Activated T-cell treated with anti-CD3 and anti-CD28 coated beads for 48 hours (primary cell): Measurements from ENCODE around the gene RIGI.
"Not testable (repeated sequence)": the region's sequence is repeated elsewhere in the genome, so short reads cannot be mapped to it uniquely, and the experiment has no call there.

Experiments
- DNase-seq: peaks from one replicate; pipeline ENCODE4 v3.0.0-alpha.2; 2020; ENCODE audit warnings: low read depth

RIGI gene

DNA sequence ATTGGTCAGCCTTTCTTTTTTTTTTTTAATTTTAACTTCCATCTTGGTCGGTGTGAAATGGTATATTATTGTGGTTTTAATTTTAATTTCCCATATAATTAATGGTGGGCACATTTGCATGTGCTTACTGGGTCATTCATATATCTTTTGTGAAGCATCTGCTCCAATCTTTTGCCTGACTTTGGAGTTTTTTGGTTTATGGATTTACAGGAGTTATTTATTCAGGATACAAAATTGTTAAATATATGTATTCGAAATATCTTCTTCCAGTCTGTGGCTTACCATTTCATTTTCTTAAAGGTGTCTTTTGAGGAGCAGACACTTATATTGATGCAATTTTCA, 682 bp upstream of the RIGI start:
- DNase-seq = no peak

- no peak for DNase-seq
Observed at GRCh38 chr9:32525709-32526030, 326 bp downstream of the RIGI start.

DNA sequence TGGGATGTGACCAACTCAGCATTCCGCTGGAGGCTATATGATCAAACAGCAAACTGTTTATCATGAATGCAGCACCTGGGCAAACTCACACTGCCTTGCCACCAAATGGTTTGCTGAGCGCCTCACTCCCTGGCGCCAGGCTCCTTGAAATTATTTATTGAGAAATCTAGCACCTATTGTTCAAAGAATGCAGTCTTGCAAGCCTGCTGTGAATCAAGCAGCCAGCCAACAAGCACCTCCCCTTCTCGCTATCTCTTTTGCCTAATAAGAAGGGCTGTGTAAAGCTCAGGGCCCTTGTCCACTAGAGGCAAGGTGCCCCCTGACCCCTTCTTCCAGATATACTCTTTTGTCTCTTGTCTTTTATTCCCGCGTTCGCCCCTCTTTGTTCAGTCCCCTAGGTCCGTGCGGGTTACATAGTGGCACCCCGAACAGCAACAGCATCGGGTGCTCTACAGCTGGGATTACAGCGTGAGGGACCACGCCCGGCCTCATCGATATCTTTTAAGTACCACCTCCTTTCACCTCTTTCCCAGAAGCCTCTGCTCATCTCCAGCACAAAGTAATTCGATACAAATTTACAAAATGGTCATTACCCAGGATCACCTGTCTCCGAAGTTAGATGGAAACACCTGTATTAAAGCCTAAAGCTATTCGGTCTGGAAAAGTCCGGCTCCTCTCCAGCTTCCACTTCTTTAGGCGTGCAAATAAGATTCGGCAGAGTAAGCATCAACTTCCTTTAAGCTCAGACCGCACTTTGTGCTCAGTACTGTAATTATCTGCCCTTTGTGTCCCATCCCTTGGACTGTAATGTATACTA, 896 bp downstream of the RIGI start:
- DNase-seq = no peak

DNA sequence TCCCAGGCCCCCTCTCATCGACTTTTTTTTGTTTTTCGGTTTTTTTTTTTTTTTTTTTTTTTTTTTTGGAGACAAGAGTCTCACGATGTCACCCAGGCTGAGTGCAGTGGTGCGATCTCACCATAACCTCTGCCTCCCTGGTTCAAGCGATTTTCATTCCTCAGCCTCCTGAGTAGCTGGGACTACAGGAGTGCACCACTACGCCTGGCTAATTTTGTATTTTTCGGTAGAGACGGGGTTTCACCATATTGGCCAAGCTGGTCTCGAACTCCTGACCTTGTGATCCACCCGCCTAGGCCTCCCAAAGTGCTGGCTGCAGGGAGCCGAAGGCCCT, 1.5 kb downstream of the RIGI start:
- not testable (repeated sequence) for DNase-seq

DNA sequence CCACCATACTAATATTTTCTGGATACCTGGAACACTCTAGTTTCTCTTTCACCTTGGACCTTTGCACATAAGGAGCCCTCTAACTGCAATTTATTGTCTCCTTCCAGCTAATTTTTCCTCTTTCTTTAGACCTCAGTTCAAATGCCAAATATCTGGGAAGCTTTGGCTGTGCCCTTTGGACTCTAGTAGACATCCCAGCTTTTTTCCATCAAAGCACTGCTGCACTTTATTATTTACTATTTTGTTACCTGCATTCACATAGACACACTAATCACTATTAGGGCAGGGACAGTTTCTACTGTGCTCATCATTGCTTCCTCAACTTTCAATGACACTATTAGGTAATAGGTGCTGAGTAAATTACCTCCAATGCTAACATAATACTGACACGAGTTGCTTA, 2.1 kb downstream of the RIGI start:
- no peak for DNase-seq

- DNase-seq = no peak
Observed at GRCh38 chr9:32518276-32518675, 7.7 kb downstream of the RIGI start.

GRCh38 chr9:32516241-32516640, 9.8 kb downstream of the RIGI start:
- DNase-seq = no peak

DNA sequence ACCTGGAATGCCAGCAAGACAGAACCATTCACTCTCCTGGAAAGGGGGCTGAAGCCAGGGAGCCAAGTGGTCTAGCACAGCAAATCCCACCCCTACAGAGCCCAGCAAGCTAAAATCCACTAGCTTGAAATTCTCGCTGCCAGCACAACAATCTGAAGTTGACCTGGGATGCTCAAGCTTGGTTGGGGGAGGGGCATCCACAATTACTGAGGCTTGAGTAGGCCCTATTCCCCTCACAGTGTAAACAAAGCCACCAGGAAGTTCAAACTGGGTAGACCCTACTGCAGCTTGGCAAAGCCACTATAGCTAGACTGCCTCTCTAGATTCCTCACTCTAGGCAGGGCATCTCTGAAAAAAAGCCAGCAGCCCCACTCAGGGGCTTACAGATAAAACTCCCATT, 17.3 kb downstream of the RIGI start:
- no peak for DNase-seq

- no peak for DNase-seq
Observed at GRCh38 chr9:32503008-32503407, 23.0 kb downstream of the RIGI start.

- DNase-seq = no peak
Observed at GRCh38 chr9:32502464-32502863, 23.5 kb downstream of the RIGI start.

GRCh38 chr9:32501868-32502267, 24.1 kb downstream of the RIGI start:
- DNase-seq = no peak

- DNase-seq = no peak
Observed at GRCh38 chr9:32500768-32501167, 25.2 kb downstream of the RIGI start.

GRCh38 chr9:32497921-32498320, 28.1 kb downstream of the RIGI start:
- no peak for DNase-seq

DNA sequence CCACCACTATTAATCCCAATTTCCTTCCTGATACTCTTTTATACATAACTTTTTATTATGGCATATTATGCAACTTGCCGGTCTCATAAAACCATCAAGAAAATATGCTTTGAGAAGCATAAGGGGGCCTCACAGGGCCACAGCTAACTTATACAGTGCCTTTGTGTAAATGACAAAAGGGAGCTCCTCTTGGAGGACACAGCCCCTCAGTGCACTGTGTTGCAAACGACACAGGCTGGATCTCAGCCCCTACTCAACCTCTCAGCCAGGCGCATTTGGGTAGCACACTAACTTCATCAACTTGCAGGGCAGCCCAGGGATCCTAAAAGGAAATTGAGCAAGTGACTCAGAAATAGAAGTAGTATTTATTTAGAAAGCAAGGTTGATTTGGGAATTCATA, 35.4 kb downstream of the RIGI start:
- DNase-seq = no peak

DNA sequence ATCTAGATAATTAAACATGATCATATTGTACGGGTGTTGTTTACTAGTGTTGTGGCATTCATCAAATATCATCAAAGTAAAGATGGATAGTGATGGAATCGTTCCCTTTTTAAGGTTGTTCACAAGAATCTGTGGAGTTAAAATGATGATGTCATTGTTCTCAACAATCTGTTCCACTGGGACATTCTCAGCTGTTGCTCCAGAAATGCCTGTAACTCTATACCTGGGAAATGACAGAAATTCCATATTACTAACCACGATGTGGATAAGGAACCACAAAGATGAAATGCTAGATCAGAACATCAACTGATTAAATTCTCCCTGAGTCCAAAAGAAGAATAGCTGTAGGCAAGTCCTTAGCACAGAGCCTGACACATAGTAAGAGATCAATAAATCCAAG, 38.0 kb downstream of the RIGI start:
- DNase-seq = no peak

DNA sequence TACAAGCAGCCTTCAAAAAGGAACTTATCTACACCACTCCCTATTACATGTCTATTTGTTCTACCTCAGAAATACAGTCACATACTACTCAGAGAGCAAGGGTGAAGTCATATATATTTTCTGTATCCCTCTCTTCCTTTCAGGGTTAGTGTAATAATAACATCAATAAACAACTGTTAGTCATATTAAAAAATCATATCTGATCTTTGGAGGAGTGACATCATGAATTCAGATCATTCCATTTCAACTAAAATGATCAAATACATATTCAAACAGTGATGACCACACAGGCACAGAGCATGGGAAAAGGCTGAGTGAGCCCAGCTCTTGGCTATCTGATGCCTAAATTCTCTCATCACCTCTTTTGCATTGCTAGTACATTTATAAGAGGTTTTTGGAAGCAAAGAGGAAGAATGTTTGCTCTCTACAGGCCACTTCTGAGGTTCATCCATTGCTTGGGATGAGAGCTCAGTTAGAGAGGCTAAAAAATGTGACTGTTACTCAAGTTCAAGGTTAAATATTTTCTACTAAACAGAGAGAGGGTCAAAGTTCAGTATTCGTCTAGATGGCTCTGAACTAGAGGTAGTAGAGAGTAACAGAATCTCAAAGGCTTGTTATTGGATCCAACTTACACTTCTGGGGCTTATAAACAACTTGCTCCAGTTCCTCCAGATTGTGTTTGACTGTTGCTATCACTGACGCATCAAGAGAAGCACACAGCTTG, 39.0 kb downstream of the RIGI start:
- no peak for DNase-seq

DNA sequence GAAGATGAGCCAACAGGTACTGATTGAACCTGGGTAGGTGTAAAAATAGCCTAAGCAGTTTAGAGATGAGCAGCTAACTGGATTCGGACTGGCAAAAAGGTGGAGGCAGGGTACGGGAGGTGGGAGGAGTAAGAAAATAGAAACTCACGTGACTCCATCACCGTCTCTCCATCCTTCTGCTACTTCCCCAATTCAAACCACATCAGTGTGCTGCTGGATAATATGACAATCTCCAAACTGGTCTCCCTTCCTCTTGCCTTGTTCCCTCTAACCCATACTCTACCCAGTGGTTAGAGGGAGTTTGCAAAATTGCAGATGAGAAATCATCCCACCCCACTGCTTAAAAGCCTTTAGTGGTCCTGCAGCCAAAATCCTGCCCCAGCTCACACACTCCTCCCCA, 42.7 kb downstream of the RIGI start:
- DNase-seq = no peak
